HS-5 (cell line): Measurements from ENCODE around the gene ARG1.
"Not testable (repeated sequence)": the region's sequence is repeated elsewhere in the genome, so short reads cannot be mapped to it uniquely, and the experiment has no call there.

Experiments
- DNase-seq: peaks from one replicate; pipeline ENCODE4 v3.0.0-alpha.2; 2012; ENCODE audit warnings: low read depth

The ARG1 gene

DNA sequence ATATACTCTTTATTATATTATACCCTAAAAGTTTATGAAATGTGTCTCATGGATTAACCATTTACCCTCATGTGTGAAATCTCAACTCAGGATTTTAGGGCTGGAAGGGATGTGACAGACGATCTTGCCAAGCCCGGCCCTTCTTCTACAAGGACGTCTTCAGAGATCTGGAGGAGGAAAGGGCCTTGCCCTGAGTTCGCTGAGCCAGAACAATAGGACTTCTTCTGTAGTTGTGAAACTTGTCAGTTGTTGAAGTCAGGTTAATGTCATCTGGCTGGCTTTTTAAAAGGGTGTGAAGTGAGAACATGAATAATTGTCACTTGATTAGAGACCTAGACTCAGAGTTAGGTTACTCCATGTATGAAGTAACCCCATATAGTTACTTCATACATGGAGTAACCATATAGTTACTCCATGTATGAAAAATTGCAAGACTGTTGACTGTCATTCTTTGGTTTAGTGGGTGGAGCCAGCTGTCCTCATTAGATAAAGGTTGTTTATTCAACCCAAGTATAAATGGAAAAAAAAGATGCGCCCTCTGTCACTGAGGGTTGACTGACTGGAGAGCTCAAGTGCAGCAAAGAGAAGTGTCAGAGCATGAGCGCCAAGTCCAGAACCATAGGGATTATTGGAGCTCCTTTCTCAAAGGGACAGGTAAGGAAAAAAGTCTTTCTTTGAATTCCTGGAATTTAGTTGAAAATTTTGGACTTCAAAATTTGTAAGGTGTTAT, at the start of gene ARG1:
Gene ARG1 (plus strand): TSS at position 541 of the 730 bp plus-strand sequence. CDS start 57 bp downstream, at position 598.
- no peak for DNase-seq

DNA sequence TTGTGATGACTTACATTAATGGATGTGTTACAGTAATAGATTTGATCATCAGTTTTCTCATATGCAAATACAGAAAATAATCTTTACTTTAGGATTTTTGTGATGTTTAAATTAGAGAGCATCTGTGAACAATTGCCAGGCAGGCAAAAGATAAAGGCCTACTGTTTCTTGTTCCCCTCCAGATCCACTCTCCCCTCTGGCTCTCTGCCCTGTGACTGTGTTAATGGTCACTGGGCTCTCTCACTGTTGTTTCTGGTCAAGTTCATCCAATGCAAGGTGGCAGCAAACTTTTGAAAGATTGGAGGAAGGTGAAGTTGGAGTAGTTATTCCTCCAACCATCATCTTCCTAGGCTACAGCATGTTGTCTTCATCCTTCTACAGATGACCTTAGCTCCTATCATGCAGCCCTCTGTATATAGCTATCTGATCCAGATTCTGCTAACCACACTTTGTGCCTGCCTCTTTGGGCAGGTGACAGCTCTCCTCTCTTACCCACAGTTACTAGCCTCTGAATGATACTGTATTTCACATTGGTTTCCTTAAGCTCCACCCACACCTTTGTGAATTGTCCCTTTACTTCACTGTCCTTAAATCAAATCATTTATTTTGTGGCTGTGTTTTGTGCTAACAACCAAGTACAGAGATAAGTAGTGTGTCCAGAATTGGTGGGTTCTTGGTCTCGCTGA, 48.9 kb upstream of the ARG1 start:
- DNase-seq, result no peak

DNA sequence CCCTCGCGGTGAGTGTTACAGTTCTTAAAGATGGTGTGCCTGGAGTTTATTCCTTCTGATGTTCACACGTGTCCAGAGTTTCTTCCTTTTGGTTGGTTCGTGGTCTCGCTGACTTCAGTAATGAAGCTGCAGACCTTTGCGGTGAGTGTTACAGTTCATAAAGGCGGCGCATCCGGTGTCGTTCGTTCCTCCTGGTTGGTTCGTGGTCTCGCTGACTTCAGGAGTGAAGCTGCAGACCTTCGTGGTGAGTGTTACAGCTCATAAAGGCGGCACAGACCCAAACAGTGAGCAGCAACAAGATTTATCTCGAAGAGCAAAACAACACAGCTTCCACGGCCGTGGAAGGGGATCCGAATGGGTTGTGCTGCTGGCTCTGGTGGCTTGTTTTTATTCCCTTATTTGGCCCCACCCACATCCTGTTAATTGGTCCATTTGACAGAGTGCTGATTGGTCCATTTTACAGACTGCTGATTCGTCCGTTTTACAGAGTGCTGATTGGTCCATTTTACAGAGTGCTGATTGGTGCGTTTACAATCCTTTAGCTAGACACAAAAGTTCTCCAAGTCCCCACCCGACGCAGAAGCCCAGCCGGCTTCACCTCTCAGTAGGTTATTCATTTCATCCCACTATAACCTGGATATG, 48.2 kb upstream of the ARG1 start:
- no peak for DNase-seq

DNA sequence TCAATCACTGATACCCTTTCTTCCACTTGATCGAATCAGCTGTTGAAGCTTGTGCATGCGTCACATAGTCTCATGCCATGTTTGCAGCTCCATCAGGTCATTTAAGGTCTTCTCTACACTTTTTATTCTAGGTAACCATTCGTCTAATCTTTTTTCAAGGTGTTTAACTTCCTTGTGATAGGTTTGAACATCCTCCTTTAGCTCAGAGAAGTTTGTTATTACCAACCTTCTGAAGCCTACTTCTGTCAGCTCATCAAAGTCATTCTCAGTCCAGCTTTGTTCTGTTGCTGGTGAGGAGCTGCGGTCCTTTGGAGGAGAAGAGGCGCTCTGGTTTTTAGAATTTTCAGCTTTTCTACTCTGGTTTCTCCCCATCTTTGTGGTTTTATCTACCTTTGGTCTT, 42.1 kb upstream of the ARG1 start:
- DNase-seq, result not testable (repeated sequence)

DNA sequence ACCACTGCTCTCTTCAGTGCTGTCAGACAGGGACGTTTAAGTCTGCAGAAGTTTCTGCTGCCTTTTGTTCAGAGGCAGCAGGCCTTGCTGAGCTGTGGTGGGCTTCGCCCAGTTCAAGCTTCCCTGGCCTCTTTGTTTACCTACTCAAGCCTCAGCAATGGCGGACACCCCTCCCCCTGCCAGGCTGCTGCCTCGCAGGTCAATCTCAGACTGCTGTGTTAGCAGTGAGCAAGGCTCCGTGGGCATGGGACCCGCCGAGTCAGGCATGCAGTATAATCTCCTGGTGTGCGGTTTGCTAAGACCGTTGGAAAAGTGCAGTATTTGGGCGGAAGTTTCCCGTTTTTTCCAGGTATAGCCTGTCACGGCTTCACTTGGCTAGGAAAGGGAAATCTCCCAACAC, 41.3 kb upstream of the ARG1 start:
- not testable (repeated sequence) for DNase-seq

DNA sequence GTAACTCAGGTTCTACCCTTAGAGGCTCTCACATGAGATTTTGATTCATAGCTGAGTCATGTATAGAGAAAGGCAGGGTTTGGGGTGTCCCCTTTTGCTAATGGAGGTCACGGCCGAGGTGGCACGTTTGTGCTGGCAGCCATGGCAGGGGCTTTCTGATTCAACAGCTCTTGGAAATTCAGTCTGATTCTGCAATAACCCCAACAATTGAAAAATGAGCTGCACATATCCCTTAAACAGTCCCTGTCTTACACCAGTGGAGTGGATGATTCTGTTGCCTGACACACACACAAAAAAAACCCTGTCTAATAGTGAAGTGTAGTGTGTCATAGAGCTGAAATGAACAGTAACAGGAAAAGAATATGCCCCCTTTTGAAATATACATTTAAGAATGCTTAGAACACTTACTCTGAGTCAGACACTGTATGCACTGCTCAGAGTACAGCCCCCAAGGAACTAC, 40.4 kb upstream of the ARG1 start:
- peak; percentile 36 for DNase-seq

DNA sequence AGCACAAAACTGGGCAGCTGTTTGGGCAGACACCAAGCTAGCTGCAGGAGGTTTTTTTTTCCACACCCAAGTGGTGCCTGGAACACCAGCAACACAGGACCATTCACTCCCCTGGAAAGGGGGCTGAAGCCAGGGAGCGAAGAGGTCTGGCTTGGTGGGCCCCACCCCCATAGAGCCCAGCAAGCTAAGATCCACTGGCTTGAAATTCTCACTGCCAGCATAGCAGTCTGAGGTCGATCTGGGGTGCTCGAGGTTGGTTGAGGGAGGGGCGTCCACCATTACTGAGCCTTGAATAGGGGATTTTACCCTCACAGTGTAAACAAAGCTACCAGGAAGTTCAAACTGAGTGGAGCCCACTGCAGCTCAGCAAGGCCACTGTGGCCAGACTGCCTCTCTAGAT, 34.4 kb upstream of the ARG1 start:
- DNase-seq, result not testable (repeated sequence)

DNA sequence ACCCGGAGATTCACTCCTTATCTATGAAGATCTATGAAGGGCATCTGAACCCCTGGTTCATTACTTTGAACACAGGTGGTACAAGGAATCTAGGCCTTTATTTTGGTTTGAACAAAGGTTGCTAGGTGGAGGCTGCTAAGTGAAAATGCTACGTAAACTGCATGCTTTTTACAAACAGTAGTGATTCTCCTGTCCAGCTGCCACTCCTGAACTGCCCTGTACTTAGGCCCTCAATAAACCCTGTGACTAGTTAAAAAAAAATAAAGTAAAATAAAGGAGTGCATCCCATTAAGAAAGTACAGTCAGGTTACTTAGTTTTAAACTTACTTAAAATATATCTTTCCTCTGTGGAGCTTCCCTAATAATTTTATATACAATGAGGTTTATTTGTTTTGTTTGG, 27.7 kb upstream of the ARG1 start:
- no peak for DNase-seq

DNA sequence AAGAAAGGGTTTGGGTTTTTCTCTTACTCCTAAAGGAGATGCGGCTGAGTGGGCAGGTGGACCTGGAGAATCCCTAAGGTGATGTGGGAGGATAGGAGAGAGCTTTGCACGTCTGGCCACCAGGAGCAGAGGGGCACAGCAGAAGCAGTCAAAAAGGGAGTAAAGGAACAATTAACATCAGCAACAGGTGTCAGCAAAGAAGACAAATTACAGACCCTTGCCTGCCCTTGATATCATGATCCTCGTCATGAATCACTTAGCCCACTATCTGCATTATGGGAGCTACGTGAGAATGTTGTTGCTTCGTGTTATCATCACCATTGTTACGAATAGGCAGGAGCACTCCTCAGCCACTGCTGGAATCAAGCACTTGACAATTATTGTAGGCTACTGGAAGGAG, 25.5 kb upstream of the ARG1 start:
- no peak for DNase-seq

DNA sequence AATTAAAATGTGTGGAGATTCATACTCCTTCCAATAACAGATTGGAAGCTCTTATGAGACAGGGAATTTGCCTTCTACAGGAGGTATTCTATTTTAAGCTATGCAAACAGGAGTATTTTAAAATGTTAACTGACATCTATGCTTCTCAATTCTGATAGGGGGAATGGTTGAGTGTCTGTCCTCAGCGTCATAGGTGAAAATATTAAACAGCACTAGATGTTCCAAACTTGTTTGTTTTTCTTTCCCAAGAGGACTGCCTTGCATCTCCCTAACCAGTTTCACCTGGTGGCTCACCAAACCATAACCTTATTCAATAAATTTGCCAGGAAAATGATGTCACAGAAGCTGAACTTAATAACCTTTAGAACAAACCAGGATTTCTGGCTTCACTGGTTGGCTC, 24.6 kb upstream of the ARG1 start:
- DNase-seq, result no peak

DNA sequence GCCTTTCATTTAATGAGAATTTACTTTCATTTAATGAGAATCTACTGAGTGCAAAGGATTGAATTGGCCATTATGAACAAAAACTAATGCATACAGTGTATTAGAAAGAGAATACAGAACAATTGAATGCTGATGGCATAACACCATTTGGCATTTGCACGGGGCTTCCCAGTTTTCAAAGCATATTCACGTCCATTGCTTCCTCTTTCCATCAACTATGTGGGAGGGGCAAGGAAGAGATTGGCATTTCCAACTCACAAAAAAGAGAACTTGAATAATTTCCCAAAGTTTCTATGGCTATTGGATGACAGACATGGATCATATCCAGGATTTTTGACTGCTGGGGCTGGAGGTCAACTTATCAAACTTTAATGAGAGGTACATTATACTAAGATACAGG, 23.2 kb upstream of the ARG1 start:
- no peak for DNase-seq

DNA sequence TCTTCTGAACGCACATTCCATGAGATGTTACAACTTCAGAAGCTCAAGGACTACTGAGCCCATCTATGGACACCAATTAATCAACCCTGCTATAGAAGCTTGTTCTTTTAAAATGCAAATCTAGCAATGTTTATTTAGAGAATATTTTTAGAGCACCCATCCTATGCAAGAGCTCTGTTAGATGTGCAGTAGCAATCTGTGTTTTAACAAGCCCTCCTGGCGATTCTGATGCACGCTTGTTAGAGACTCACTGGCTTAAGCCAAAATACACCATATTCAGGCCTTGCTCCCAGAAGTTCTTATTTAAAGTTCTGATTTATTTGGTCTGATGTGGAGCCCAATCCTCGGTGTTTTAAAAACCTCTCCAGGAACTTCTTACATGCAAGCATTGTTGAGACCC, 21.1 kb upstream of the ARG1 start:
- no peak for DNase-seq

DNA sequence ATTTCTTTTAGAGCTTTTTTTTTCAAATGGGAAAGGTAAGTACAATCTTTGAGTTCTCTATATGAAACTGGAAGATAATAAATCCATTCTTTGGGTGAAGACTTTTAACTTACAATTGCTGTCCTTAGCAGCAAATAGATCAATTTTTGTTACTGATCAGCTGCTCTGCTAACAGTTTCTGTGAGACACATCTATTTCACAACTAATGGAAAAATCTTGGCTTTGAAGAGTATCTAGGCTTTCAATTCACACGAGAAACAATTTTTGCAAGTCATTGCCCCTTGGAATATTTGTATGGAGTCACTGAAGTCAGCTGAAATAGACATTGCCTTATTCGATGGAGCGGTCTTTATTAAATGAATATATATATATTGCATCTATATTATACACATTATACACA, 20.5 kb upstream of the ARG1 start:
- no peak for DNase-seq

DNA sequence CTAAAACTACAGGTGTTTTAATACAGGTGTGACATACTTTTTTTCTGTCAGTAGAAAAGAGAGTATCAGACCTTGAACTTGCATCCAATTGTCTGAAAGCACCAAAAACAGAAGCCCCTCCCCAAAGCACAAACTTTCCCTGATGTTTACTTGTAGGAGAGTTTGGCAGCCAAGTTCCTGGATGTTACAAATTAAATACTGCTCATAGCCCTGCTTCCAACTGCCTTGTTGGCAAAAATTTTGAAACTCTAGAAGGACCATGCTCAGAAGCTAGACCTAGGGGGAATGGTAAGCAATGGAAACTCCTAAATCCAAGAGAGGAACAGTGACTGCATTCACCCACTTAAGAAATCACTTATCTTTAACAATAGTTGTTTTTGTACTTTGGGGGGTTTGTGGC, 17.0 kb upstream of the ARG1 start:
- DNase-seq, result no peak

DNA sequence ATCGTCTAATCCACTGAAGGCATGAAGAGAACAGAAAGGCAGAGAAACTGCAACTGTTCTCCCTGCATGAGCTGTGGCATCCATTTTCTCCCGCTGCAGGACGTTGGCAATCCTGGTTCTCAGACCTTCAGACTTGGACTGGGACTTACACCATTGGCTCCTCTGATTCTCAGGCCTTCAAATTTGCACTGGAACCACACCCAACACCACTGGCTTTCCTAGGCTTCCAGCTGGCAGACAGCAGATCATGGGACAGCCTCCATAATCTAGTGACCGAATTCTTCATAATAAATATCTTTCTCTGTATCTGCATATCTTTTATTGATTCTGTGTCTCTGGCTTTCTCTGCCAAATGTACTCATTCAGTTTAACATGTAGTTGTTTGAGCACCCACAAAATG, 14.1 kb upstream of the ARG1 start:
- no peak for DNase-seq

DNA sequence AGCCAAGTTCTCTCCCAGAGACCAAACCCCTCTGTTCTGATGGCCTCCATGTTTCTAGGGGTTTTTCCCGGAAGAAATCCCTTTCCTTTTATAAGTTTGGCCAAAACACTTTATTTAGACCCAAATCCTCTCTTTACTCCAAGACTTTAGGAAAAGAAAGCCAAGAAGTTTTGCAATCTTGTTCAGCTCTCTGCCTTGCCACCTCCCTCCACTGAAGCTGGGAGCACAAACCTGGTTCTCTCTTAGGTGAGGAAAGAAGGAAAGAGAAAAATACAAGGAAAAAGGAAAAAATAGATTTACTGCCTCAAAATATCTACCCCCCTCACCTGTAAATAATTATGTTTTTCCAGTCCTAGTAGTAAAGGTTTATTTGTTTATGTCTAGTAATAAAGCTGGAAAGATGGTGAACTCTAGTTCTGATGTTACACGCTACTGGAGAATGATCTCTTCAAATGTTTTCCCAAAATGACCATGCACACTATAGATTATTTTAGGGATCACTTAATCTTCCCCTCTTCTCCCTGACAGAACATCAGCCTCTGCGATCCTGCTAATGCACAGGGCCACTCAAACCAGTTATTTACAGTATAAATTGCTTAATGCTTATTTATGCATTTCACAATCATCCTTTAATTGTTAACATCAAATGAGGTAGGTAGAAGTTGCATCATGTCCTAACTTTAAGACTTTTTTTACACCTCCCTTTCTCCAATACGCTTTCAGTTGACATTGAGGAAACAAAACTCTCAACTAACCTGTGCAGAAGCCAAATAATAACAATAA, 10.9 kb upstream of the ARG1 start:
- DNase-seq, result no peak

DNA sequence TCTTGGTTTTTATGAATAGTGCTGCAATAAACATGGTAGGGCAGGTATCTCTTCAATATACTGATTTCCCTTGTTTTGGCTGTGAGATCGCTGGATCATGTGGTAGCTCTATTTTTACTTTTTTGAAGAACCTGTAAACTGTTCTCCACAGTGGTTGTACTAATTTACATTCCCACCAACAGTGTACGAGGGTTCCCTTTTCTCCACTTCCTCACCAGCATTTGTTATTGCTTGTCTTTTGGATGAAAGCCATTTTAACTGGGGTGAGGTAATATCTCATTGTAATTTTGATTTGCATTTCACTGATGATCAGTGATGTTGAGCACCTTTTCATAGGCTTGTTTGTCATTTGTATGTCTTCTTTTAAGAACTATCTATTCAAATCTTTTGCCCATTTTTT, 8.0 kb upstream of the ARG1 start:
- no peak for DNase-seq

DNA sequence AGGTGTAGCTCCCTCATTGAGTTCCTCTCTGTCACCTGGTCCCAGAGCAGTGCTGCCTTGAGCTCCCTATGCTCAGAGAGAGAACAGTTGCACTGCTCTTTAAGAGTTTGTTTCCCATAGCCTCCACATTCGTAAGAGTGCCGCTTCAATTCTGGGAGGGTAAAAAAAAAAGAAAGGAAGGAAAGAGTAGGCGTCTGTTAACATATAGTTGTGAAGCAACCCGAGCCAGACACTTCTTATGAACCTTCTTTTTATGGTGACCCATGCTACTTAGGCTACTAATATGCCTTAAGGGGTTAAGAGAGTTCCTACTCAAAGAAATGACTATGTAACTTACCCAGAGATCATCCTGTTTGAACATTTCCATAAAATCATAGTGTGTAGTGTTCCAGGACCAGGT, 4.3 kb upstream of the ARG1 start:
- DNase-seq, result no peak

DNA sequence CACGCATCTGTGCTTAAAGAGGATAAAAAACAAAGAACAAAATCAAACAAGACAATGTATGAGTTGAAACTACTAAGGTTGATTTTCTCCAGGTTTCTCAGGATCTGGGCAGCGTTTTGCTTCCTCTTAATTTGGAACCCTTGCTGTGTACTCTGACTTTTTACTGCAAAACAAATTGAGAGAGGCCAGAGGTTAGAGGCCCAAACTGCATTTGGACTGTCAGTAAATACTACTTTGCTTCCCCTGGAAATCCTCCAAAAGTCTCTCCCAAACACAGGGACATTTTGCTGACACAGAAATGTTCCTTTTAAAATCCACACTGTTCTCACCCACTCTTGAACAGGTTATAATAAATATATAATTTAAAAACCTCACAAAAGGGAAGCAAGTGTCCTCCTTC, 1.1 kb downstream of the ARG1 start:
- no peak for DNase-seq

DNA sequence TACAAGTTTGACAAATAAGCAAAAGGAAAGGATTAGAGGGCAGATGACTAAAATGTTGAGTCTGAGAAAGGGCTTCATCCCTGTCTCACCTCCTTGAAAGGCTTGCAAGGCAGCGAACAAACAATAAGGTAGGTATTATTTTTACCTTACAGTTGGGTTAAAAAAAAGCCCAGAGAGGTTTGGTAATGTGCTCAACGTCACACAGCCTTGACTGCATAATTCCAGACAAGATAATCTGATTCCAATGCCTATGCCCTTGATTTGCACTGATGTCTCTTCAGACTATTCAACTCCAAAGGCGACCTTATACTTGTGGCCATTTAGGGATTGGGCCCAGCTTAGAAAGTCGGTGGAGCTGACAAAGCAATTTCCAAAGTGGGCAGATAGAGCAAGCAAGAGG, 1.7 kb downstream of the ARG1 start:
- DNase-seq, result no peak

DNA sequence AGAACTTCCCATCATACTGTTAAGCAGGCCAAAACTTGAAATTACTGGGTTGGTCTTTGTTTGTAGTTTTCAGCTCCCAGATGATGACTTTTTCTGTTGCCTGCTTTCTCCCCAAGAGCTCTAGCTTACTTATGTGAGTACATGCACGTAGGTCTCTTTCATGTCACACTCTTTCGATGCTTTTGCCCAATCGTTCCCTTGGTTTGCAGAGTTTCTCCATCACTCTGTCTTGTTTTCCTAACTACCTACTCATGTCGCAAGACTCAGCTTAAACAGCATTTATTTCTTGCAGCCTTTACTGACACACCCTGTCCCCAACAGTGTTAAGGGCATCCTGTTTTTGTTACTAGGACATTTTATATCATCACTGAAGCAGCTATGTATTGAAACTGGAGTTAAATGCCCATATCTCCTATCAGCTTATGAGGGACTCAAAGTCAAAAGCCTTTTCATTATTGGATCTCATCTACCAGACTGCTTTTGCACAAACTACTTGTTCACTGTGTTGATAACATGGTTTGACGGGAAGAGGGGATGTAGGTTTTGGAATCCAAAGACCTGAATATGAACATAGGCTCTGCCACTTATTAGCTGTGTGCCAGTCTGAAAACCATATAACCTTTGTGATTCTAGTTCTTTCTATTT, 2.9 kb downstream of the ARG1 start:
- DNase-seq, result no peak

DNA sequence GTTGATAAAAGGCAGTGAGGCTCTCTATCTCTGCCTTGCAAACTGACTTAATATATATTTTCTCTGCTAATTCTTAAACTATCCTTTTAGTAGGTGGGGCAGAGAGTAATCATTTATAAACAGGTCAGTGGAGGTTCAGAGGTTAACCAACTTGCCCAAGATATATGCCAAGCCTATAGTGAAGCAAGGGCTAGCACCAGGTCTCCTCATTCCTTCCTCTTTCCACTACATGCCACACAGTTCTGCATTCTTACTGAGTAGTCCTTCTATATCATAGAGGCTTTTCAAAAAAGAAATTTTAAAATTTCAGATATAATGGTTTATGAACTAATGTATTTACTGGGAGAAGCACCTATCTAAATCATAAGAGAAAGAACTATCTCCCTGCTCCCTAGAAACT, 8.5 kb downstream of the ARG1 start:
- DNase-seq, result no peak
